DOHH2 (cell line): ENCODE data around the gene FBN2.

Experiments used
- CTCF ChIP-seq: fragments of 200-600 bp; sonication (generic); IDR thresholded peaks from one replicate; pipeline ENCODE4 v1.5.1; 2014; ENCODE audit warnings: antibody characterized with exemption, mild to moderate bottlenecking, low read depth, low read length; ENCODE audit not compliant: poor library complexity, severe bottlenecking
- EZH2phosphoT487 ChIP-seq: fragments of 200-600 bp; sonication (generic); IDR thresholded peaks from 2 replicates; pipeline ENCODE4 v1.6.1; 2017; ENCODE audit warnings: borderline replicate concordance, mild to moderate bottlenecking, antibody characterized with exemption, low read length, moderate library complexity, mixed read lengths

- TF ChIP-seq CTCF (no peak), EZH2phosphoT487 (no peak)
Measured at GRCh38 chr5:128237546-128237945, 300.5 kb downstream of the FBN2 start.
